IMR-90 (cell line): ENCODE results near the gene TOMM20L. TPM values are rescaled to one million over a fixed set of nuclear protein-coding genes. Genes with fewer than 3 reads are reported as not detected.

Source experiments
- ATAC-seq: fragments of 200-7000 bp; cut with Tn5 transposase; 2 replicates; pipeline ENCODE4 v1.9.1; 2020; ENCODE audit warnings: low read depth, mild to moderate bottlenecking, moderate library complexity
- BruUV-seq: library from RNA; stranded (reverse); fragments of 400-500 nt; replicated peaks from 2 replicates; lab custom pipeline; 2021; lab: Mats Ljungman, UMichigan
- CTCF ChIA-PET: fragments of 300-600 bp; formaldehyde crosslinking; extraction: SDS; loops from one replicate; lab custom pipeline; 2021; ENCODE audit warnings: antibody characterized with exemption; lab: Yijun Ruan, JAX
- POLR2A ChIA-PET: fragments of 300-600 bp; sonication (Branson Sonifier 250); formaldehyde crosslinking; loops from one replicate; lab custom pipeline; 2022; ENCODE audit warnings: antibody characterized with exemption; ENCODE audit not compliant: unreplicated experiment; lab: Charles Lee
- DNase-seq: peaks from one replicate; pipeline ENCODE4 v3.0.0; 2013
- H2AFZ ChIP-seq: replicated peaks from 2 replicates; pipeline ENCODE3; 2013; ENCODE audit warnings: low read length, mild to moderate bottlenecking; ENCODE audit not compliant: poor library complexity
- H2AK5ac ChIP-seq: 2 replicates; pipeline ENCODE4 v1.6.1; 2013; ENCODE audit warnings: low read depth, low read length, inconsistent platforms
- H2AK9ac ChIP-seq: replicated peaks from 2 replicates; pipeline ENCODE3; 2013; ENCODE audit warnings: mild to moderate bottlenecking, low read depth, low read length, moderate library complexity; ENCODE audit not compliant: poor library complexity
- H2BK120ac ChIP-seq: 2 replicates; pipeline ENCODE4 v1.6.1; 2013; ENCODE audit warnings: low read depth, low read length, inconsistent platforms
- H2BK15ac ChIP-seq: 3 replicates; pipeline ENCODE4 v1.6.1; 2013; ENCODE audit warnings: low read depth, low read length, inconsistent platforms
- H2BK20ac ChIP-seq: 2 replicates; pipeline ENCODE4 v1.6.1; 2013; ENCODE audit warnings: low read depth, mild to moderate bottlenecking, inconsistent platforms, low read length, moderate library complexity
- H2BK5ac ChIP-seq: 2 replicates; pipeline ENCODE4 v1.6.1; 2013; ENCODE audit warnings: mild to moderate bottlenecking, low read depth, low read length, inconsistent platforms; ENCODE audit not compliant: poor library complexity, severe bottlenecking
- H3K14ac ChIP-seq: replicated peaks from 2 replicates; pipeline ENCODE4 v1.6.1; 2013; ENCODE audit warnings: low read depth, low read length, inconsistent platforms
- H3K18ac ChIP-seq: 2 replicates; pipeline ENCODE4 v1.6.1; 2013; ENCODE audit warnings: low read depth, low read length, control low read depth
- H3K23ac ChIP-seq: 2 replicates; pipeline ENCODE4 v1.6.1; 2013; ENCODE audit warnings: low read depth, low read length, inconsistent platforms
- H3K27ac ChIP-seq: 2 replicates; pipeline ENCODE4 v1.5.1; 2013; ENCODE audit warnings: mild to moderate bottlenecking, control low read depth, low read length; ENCODE audit not compliant: insufficient read depth
- H3K27me3 ChIP-seq: 2 replicates; pipeline ENCODE4 v1.6.1; 2013; ENCODE audit warnings: low read length; ENCODE audit not compliant: control insufficient read depth, insufficient read depth
- H3K36me3 ChIP-seq: 2 replicates; pipeline ENCODE4 v1.6.1; 2013; ENCODE audit warnings: low read length, mixed read lengths; ENCODE audit not compliant: control insufficient read depth, insufficient read depth
- H3K4ac ChIP-seq: 2 replicates; pipeline ENCODE4 v1.6.1; 2013; ENCODE audit warnings: low read depth, low read length, inconsistent platforms
- H3K4me1 ChIP-seq: 2 replicates; pipeline ENCODE4 v1.6.1; 2013; ENCODE audit warnings: low read length, mixed read lengths; ENCODE audit not compliant: control insufficient read depth, insufficient read depth
- H3K4me2 ChIP-seq: 2 replicates; pipeline ENCODE4 v1.6.1; 2013; ENCODE audit warnings: low read depth, mild to moderate bottlenecking, control low read depth, low read length, moderate library complexity
- H3K4me3 ChIP-seq: 2 replicates; pipeline ENCODE4 v1.5.1; 2013; ENCODE audit warnings: low read depth, mild to moderate bottlenecking, control low read depth, low read length, moderate library complexity; ENCODE audit not compliant: insufficient read depth
- H3K56ac ChIP-seq: 2 replicates; pipeline ENCODE4 v1.6.1; 2013; ENCODE audit warnings: low read length, inconsistent platforms; ENCODE audit not compliant: insufficient read depth; ENCODE audit errors: extremely low read depth
- H3K79me1 ChIP-seq, 2 experiments: 2 replicates each; pipeline ENCODE4 v1.6.1; 2013; ENCODE audit warnings: low read length in 2 of 2, inconsistent platforms in 1 of 2, low read depth in 1 of 2
- H3K9ac ChIP-seq: 2 replicates; pipeline ENCODE4 v1.6.1; 2013; ENCODE audit warnings: low read depth, low read length, control low read depth
- H3K9me1 ChIP-seq: 2 replicates; pipeline ENCODE4 v1.6.1; 2013; ENCODE audit warnings: low read length, inconsistent platforms; ENCODE audit not compliant: insufficient read depth
- H3K9me3 ChIP-seq: 2 replicates; pipeline ENCODE4 v1.6.1; 2013; ENCODE audit warnings: low read length; ENCODE audit not compliant: control insufficient read depth, insufficient read depth
- H4K20me1 ChIP-seq: 2 replicates; pipeline ENCODE4 v1.6.1; 2013; ENCODE audit warnings: low read length, inconsistent platforms; ENCODE audit not compliant: insufficient read depth
- H4K5ac ChIP-seq: 2 replicates; pipeline ENCODE4 v1.6.1; 2013; ENCODE audit warnings: mild to moderate bottlenecking, low read depth, low read length, control low read depth
- H4K8ac ChIP-seq, 2 experiments: 2 replicates each; pipeline ENCODE4 v1.6.1; 2013; ENCODE audit warnings: low read depth in 2 of 2, low read length in 2 of 2, control low read depth in 1 of 2, inconsistent platforms in 1 of 2
- H4K91ac ChIP-seq: 2 replicates; pipeline ENCODE4 v1.6.1; 2013; ENCODE audit warnings: low read depth, low read length, inconsistent platforms; ENCODE audit not compliant: insufficient read depth
- BHLHE40 ChIP-seq: fragments of 150-350 bp; IDR thresholded peaks from 2 replicates; pipeline ENCODE4 v1.6.1; 2016; ENCODE audit warnings: mild to moderate bottlenecking, low read depth, low read length
- FOS ChIP-seq: fragments of 150-350 bp; IDR thresholded peaks from 2 replicates; pipeline ENCODE4 v1.6.1; 2016; ENCODE audit warnings: low read depth, low read length
- POLR2A ChIP-seq: IDR thresholded peaks from 2 replicates; pipeline ENCODE4 v1.6.1; 2012; ENCODE audit warnings: mild to moderate bottlenecking, low read depth, low read length
- RFX5 ChIP-seq: IDR thresholded peaks from 2 replicates; pipeline ENCODE4 v1.8.0; 2012; ENCODE audit warnings: low read depth, mild to moderate bottlenecking, low read length, moderate library complexity
- WGBS, 2 experiments: methylation state at CpG; one replicate each; pipeline versions ENCODE4 v1.1.5 to v1.1.7; 2013; ENCODE audit warnings: missing lambda C conversion rate in 2 of 2; ENCODE audit not compliant: insufficient read length in 1 of 2; ENCODE audit errors: extremely low coverage in 2 of 2; 5-methylcytosine and 5-hydroxymethylcytosine counted together
- dilution Hi-C: fragments of 300-500 bp; cut with HindIII; formaldehyde crosslinking; loops from one replicate; pipeline ENCODE4 v1.14.3; 2018; ENCODE audit warnings: low sequenced_read_pairs; ENCODE audit not compliant: unreplicated experiment
- in situ Hi-C: fragments of 300-500 bp; cut with MboI; formaldehyde crosslinking; loops from 3 replicates; pipeline ENCODE4 v1.14.3; 2019; ENCODE audit warnings: low sequenced_read_pairs, inconsistent platforms, mixed read lengths
- intact Hi-C: fragments of 100-400 bp; cut with micrococcal nuclease; formaldehyde crosslinking; loops from 2 replicates; pipeline ENCODE4 v1.10.0; 2022
- polyA plus RNA-seq, 3 experiments: library from polyadenylated mRNA; depleted of rRNA; stranded (reverse); fragments of >200 nt; gene quantifications; 2 replicates each; pipeline ENCODE4 v1.2.3, GENCODE V29; 2012; ENCODE audit warnings: low replicate concordance in 1 of 3
- total RNA-seq: library from RNA; depleted of rRNA; stranded (reverse); fragments of >200 nt; gene quantifications from 2 replicates; pipeline ENCODE4 v1.2.3, GENCODE V29; 2012
- TF ChIP-seq, protein P1 (sequence below): conservative IDR thresholded peaks from 2 replicates; pipeline ENCODE4 v1.5.1; 2012; ENCODE audit warnings: mild to moderate bottlenecking, low read depth, low read length, improper control_type of control experiment
- TF ChIP-seq, protein P2 (sequence below): fragments of 150-350 bp; IDR thresholded peaks from 2 replicates; pipeline ENCODE4 v1.6.1; 2016; ENCODE audit warnings: low read depth, mild to moderate bottlenecking, low read length, moderate library complexity, borderline replicate concordance

Gene TOMM20L
- total and polyA plus RNA-seq, 2 of the 4 experiments (the other 2 are of a cell fraction), result not detected

DNA sequence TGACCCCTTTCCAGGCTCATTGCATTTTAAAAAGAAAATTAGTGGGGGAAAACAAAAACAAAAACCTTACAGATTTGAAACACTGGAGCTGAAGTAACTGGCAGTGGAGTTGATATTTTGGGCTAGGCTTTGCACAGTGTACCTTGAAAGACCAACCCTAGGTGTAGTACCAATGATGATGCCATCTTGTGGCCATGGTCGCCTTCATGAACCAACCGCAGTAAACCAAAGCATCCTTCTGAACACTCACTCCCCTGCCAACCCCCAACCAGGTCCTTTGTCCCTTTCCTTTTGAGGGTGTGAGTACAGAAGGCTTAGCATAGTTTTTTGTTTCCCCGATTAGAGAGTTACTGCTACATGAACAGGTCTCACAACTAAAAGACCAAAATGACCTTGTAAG lies 5.9 kb downstream of the TOMM20L start:
- Histone ChIP-seq H3K4me3 (no peak overlapping the region), H3K9me1 (peaks cover 6% of the 10 kb centered on the region; the same call in 1 of the 2 replicates), H4K5ac (no peak overlapping the region), H3K56ac (no peak overlapping the region), H2AK5ac (no peak overlapping the region), H2BK120ac (no peak overlapping the region), H2AFZ (no peak overlapping the region), H4K20me1 (no peaks in the 10 kb centered on the region), H3K79me1 (no peaks in the 10 kb centered on the region), H2BK20ac (no peak overlapping the region), H2AK9ac (no peak overlapping the region), H3K9me3 (no peaks in the 10 kb centered on the region), H3K4ac (no peak overlapping the region), H3K4me1 (no peaks in the 10 kb centered on the region), H3K9ac (no peak overlapping the region), H4K91ac (no peak overlapping the region), H4K8ac (no peak overlapping the region), H3K36me3 (no peaks in the 10 kb centered on the region), H3K4me2 (no peak overlapping the region), H3K14ac (no peak overlapping the region), H3K18ac (no peak overlapping the region), H2BK15ac (no peak overlapping the region), H3K23ac (no peak overlapping the region), H3K27me3 (no peaks in the 10 kb centered on the region), H3K27ac (no peak overlapping the region), H2BK5ac (no peak overlapping the region)
- TF ChIP-seq, protein P1, sequence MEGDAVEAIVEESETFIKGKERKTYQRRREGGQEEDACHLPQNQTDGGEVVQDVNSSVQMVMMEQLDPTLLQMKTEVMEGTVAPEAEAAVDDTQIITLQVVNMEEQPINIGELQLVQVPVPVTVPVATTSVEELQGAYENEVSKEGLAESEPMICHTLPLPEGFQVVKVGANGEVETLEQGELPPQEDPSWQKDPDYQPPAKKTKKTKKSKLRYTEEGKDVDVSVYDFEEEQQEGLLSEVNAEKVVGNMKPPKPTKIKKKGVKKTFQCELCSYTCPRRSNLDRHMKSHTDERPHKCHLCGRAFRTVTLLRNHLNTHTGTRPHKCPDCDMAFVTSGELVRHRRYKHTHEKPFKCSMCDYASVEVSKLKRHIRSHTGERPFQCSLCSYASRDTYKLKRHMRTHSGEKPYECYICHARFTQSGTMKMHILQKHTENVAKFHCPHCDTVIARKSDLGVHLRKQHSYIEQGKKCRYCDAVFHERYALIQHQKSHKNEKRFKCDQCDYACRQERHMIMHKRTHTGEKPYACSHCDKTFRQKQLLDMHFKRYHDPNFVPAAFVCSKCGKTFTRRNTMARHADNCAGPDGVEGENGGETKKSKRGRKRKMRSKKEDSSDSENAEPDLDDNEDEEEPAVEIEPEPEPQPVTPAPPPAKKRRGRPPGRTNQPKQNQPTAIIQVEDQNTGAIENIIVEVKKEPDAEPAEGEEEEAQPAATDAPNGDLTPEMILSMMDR, result no peak
- TF ChIP-seq FOS (no peak), POLR2A (no peak), RFX5 (no peak), BHLHE40 (no peak)
- TF ChIP-seq, protein P2, sequence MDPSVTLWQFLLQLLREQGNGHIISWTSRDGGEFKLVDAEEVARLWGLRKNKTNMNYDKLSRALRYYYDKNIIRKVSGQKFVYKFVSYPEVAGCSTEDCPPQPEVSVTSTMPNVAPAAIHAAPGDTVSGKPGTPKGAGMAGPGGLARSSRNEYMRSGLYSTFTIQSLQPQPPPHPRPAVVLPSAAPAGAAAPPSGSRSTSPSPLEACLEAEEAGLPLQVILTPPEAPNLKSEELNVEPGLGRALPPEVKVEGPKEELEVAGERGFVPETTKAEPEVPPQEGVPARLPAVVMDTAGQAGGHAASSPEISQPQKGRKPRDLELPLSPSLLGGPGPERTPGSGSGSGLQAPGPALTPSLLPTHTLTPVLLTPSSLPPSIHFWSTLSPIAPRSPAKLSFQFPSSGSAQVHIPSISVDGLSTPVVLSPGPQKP, result no peak
- ATAC-seq (no peak), DNase-seq (no peak)
- in situ Hi-C loops, result no loop called here
- ChIA-PET POLR2A (no interaction called here), CTCF (no interaction called here)
- dilution Hi-C loops, result no loop called here
- BruUV-seq, result no TSS peak
- intact Hi-C loops, result no loop called here
- no CpG with 5 or more reads among the region's 3 CpGs for WGBS, 2 experiments
